Measurements from ENCODE around the gene SETBP1. TPM values are rescaled to one million over a fixed set of nuclear protein-coding genes. Genes with fewer than 3 reads are reported as not detected.

The SETBP1 gene
- total RNA-seq, 1 donor from 2014 or later: 12.0 TPM

DNA sequence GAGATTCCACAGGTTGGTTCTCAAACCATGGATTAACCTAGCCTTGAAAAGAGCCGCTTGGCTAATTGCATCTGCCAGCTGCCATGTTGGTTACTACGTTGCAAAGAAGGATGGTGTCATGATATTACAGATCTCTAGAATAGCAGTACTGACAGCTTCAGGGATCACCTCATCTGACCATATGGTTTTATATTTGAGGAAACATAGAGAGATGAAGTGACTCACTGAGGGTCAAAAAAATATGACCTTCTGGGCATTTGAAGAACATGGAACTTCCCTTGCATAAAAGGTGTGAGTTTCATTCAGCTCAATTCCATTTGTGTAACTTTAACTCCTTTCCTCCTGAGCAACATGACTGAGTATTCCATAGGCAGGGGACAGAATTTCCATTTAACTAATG lies 242.3 kb downstream of the SETBP1 start:
- H3K27ac ChIP-seq: no peak overlapping the region

GRCh38 chr18:44924785-44925499 lies 244.3 kb downstream of the SETBP1 start:
- H2AFZ ChIP-seq (replicated peaks): no peak overlapping the region
- Mint-ChIP-seq H3K27me3 (ENCODE audit: insufficient read depth, low read depth) (peaks cover 8% of the 10 kb centered on the region), H3K36me3 (peaks cover 6% of the 10 kb centered on the region), H3K4me3 (no peak overlapping the region), H3K9me3 (peaks cover 6% of the 10 kb centered on the region), H3K4me1 (no peaks in the 10 kb centered on the region), H3K27ac (peak overlapping the region; percentile 40)
- TF ChIP-seq EZH2 (IDR thresholded peaks at IDR 0.05): no peak
- TF ChIP-seq EZH2phosphoT487 (IDR thresholded peaks at IDR 0.05): no peak
- TF ChIP-seq, protein P1, sequence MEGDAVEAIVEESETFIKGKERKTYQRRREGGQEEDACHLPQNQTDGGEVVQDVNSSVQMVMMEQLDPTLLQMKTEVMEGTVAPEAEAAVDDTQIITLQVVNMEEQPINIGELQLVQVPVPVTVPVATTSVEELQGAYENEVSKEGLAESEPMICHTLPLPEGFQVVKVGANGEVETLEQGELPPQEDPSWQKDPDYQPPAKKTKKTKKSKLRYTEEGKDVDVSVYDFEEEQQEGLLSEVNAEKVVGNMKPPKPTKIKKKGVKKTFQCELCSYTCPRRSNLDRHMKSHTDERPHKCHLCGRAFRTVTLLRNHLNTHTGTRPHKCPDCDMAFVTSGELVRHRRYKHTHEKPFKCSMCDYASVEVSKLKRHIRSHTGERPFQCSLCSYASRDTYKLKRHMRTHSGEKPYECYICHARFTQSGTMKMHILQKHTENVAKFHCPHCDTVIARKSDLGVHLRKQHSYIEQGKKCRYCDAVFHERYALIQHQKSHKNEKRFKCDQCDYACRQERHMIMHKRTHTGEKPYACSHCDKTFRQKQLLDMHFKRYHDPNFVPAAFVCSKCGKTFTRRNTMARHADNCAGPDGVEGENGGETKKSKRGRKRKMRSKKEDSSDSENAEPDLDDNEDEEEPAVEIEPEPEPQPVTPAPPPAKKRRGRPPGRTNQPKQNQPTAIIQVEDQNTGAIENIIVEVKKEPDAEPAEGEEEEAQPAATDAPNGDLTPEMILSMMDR (IDR thresholded peaks at IDR 0.05): no peak
- H3K9me3 ChIP-seq (ENCODE audit: low read depth): no peaks in the 10 kb centered on the region
- no peaks in the 10 kb centered on the region for H3K36me3 ChIP-seq
- no peak overlapping the region for H3K9ac ChIP-seq
- H3K27me3 ChIP-seq: no peaks in the 10 kb centered on the region
- no peak overlapping the region for H3K4me3 ChIP-seq
- H4K20me1 ChIP-seq (ENCODE audit: low read depth): no peaks in the 10 kb centered on the region
- no peak overlapping the region for H3K27ac ChIP-seq
- no peak for DNase-seq (ENCODE audit: low spot score)
- no peak overlapping the region for H3K4me2 ChIP-seq
- H3K79me2 ChIP-seq (ENCODE audit: low read depth): no peaks in the 10 kb centered on the region
- H3F3A ChIP-seq (ENCODE audit: low read depth): no peaks in the 10 kb centered on the region
- peaks cover 7% of the 10 kb centered on the region for H3K4me1 ChIP-seq

More for the DNA sequence above, 242.3 kb downstream of the SETBP1 start:
- DNase-seq (ENCODE audit: low spot score): no peak
- peaks cover 3% of the 10 kb centered on the region for H3K4me1 Mint-ChIP-seq
- Histone ChIP-seq H3K9ac (no peak overlapping the region), H3K4me3 (no peak overlapping the region), H4K20me1 (ENCODE audit: low read depth) (no peaks in the 10 kb centered on the region), H3K27me3 (no peaks in the 10 kb centered on the region), H3K4me1 (peaks cover 7% of the 10 kb centered on the region), H3F3A (ENCODE audit: low read depth) (no peaks in the 10 kb centered on the region), H3K9me3 (ENCODE audit: low read depth) (no peaks in the 10 kb centered on the region), H3K4me2 (no peak overlapping the region), H3K36me3 (no peaks in the 10 kb centered on the region), H3K79me2 (ENCODE audit: low read depth) (no peaks in the 10 kb centered on the region), H2AFZ (replicated peaks) (no peak overlapping the region)
- H3K27me3 Mint-ChIP-seq (ENCODE audit: insufficient read depth, low read depth): peaks cover 6% of the 10 kb centered on the region
- peaks cover 12% of the 10 kb centered on the region for H3K36me3 Mint-ChIP-seq
- TF ChIP-seq, protein P1 (IDR thresholded peaks at IDR 0.05): no peak
- no peak overlapping the region for H3K4me3 Mint-ChIP-seq
- H3K27ac Mint-ChIP-seq: no peak overlapping the region
- H3K9me3 Mint-ChIP-seq: peaks cover 2% of the 10 kb centered on the region

GRCh38 chr18:44927127-44927849 lies 246.6 kb downstream of the SETBP1 start:
- no peak overlapping the region for H2AFZ ChIP-seq (replicated peaks)
- H3K4me1 ChIP-seq: peaks cover 5% of the 10 kb centered on the region
- no peaks in the 10 kb centered on the region for H3F3A ChIP-seq (ENCODE audit: low read depth)
- H3K79me2 ChIP-seq (ENCODE audit: low read depth): no peaks in the 10 kb centered on the region
- H3K4me2 ChIP-seq: no peak overlapping the region
- Mint-ChIP-seq H3K27me3 (ENCODE audit: insufficient read depth, low read depth) (peaks cover 8% of the 10 kb centered on the region), H3K4me1 (no peaks in the 10 kb centered on the region), H3K36me3 (peaks cover 10% of the 10 kb centered on the region), H3K27ac (no peak overlapping the region), H3K4me3 (no peak overlapping the region), H3K9me3 (peaks cover 27% of the 10 kb centered on the region)
- H3K27ac ChIP-seq: no peak overlapping the region
- no peaks in the 10 kb centered on the region for H3K9me3 ChIP-seq (ENCODE audit: low read depth)
- DNase-seq (ENCODE audit: low spot score): no peak
- TF ChIP-seq EZH2phosphoT487 (IDR thresholded peaks at IDR 0.05) (no peak), EZH2 (IDR thresholded peaks at IDR 0.05) (no peak)
- TF ChIP-seq, protein P1 (IDR thresholded peaks at IDR 0.05): no peak
- H3K9ac ChIP-seq: no peak overlapping the region
- no peaks in the 10 kb centered on the region for H3K36me3 ChIP-seq
- no peaks in the 10 kb centered on the region for H3K27me3 ChIP-seq
- H4K20me1 ChIP-seq (ENCODE audit: low read depth): no peaks in the 10 kb centered on the region
- no peak overlapping the region for H3K4me3 ChIP-seq

Measured in neural progenitor cell (in vitro differentiated cells).